ENCODE data around the gene ATP8A2.

The ATP8A2 gene

DNA sequence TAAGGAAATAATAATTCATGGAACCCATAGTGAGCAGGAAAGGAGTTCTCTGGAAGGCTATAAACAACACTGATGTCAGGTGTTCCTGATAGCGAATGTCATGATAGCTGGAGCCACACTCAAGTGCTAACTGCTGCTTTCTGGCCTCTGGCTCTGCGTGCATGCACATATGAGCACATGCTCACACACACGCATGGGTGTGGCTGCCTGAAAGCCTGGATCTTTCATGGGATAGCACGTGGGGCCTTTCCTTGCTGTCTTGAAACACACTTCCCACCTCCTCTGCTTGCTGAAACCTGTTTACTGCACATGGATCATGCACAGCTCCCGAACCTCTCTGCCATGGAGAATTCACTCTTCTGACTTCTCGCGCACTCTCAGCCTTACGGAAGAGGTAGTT lies 207.4 kb downstream of the ATP8A2 start:
- Mint-ChIP-seq H3K27me3 (peaks cover 19% of the 10 kb centered on the region), H3K4me3 (no peak overlapping the region), H3K4me1 (ENCODE audit: low read depth) (no peaks in the 10 kb centered on the region), H3K27ac (no peak overlapping the region), H3K36me3 (no peaks in the 10 kb centered on the region), H3K9me3 (ENCODE audit: low read depth) (no peaks in the 10 kb centered on the region)

DNA sequence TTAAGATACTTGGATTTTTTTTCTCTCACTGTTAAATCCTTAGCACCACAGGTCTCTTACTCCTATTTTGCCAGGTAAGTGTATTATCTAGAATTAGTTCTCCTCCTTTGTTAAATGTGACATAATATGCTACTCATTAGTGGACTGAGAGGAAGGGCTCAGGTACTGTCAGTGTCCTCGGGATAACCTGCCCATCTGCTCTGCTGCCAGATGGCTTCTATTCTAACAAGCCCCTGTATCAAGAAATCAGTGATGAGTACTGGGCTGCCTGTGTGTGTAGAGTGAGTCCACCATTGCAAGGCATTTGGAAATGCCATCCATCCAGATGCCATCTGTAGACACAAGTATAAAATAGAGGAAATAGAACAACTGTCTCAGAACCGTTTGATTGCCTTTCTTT lies 209.6 kb downstream of the ATP8A2 start:
- no peaks in the 10 kb centered on the region for H3K9me3 Mint-ChIP-seq (ENCODE audit: low read depth)
- H3K4me1 Mint-ChIP-seq (ENCODE audit: low read depth), result no peaks in the 10 kb centered on the region

DNA sequence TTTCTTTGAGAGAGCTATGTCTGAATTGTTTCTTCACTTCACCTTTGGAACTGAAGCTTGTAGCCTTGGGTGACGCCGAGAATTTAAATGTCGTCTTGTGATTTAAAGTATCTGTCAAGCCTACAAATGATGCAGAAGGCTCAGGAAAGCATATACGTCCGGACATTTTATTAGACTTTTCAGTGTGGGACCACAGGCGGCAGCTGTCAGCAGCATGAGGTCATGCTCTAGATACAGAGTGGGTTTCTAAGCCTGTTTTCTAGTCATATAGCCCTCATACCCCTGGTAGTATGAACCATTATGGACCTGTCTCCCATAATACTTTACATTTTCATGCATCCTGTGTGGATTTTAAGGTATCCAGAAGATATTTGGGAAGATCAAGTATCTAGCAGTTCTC lies 212.3 kb downstream of the ATP8A2 start:
- H3K36me3 Mint-ChIP-seq, result no peaks in the 10 kb centered on the region
- no peaks in the 10 kb centered on the region for H3K9me3 Mint-ChIP-seq (ENCODE audit: low read depth)
- no peak overlapping the region for H3K4me3 Mint-ChIP-seq
- no peaks in the 10 kb centered on the region for H3K4me1 Mint-ChIP-seq (ENCODE audit: low read depth)
- peaks cover 12% of the 10 kb centered on the region for H3K27me3 Mint-ChIP-seq
- H3K27ac Mint-ChIP-seq, result no peak overlapping the region

More for the DNA sequence above, 209.6 kb downstream of the ATP8A2 start:
- peaks cover 17% of the 10 kb centered on the region for H3K27me3 Mint-ChIP-seq
- no peak overlapping the region for H3K4me3 Mint-ChIP-seq
- H3K27ac Mint-ChIP-seq, result no peak overlapping the region
- H3K36me3 Mint-ChIP-seq, result no peaks in the 10 kb centered on the region

DNA sequence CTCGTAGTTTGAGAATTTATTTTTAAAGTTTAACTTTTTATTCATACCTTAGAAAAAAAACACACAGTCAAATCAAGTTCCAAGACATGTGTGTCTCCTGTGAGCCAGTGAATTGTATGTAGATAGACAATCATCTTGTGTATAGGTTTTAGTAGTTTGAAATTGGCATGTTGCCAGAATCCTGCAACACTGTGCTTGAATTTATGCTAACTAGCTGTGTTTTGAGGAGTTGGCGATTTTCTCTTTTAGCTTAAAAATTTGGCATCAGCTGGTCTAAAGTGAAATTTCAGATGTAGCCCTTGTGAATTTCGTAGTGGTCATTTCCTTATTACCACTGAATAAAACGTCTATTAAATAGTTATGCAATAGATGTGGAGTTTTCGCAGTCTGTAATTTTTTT lies 213.2 kb downstream of the ATP8A2 start:
- no peaks in the 10 kb centered on the region for H3K36me3 Mint-ChIP-seq
- peaks cover 6% of the 10 kb centered on the region for H3K27me3 Mint-ChIP-seq
- H3K4me1 Mint-ChIP-seq (ENCODE audit: low read depth), result no peaks in the 10 kb centered on the region
- H3K9me3 Mint-ChIP-seq (ENCODE audit: low read depth), result no peaks in the 10 kb centered on the region
- H3K27ac Mint-ChIP-seq, result no peak overlapping the region
- H3K4me3 Mint-ChIP-seq, result no peak overlapping the region

DNA sequence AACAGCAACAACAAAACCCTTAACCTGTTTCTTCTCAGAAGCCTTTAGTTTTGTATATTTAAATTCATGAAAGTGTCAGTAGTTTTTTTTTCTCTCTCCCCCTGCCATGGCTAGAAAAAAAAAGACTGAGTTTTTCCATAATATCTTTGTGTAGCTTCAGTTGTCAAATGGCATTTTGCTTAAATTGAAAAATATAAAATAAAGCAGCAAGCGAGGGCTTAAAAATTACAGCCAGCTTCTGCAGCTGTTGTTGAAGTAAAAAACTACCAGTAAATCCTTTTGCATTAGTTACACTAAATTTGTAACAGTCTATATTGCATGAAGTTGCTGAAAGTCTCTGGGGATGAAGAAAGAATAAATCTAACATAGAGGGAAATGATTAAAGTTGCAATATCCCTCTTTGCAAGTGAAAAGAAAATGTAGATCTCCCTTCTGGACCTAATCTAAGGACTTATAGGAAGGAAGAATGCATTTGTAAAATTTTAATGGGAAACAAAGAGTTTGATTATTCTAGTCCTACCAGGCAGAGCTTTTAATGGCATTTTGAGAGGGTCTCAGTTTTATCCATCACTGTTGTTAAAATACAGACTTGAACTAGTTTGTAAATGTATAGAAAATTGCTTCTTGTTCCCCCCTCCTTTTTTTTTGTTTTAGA lies 215.7 kb downstream of the ATP8A2 start:
- peaks cover 12% of the 10 kb centered on the region for H3K27me3 Mint-ChIP-seq
- no peaks in the 10 kb centered on the region for H3K4me1 Mint-ChIP-seq (ENCODE audit: low read depth)
- no peaks in the 10 kb centered on the region for H3K9me3 Mint-ChIP-seq (ENCODE audit: low read depth)
- H3K27ac Mint-ChIP-seq, result no peak overlapping the region
- H3K36me3 Mint-ChIP-seq, result no peaks in the 10 kb centered on the region
- H3K4me3 Mint-ChIP-seq, result no peak overlapping the region

DNA sequence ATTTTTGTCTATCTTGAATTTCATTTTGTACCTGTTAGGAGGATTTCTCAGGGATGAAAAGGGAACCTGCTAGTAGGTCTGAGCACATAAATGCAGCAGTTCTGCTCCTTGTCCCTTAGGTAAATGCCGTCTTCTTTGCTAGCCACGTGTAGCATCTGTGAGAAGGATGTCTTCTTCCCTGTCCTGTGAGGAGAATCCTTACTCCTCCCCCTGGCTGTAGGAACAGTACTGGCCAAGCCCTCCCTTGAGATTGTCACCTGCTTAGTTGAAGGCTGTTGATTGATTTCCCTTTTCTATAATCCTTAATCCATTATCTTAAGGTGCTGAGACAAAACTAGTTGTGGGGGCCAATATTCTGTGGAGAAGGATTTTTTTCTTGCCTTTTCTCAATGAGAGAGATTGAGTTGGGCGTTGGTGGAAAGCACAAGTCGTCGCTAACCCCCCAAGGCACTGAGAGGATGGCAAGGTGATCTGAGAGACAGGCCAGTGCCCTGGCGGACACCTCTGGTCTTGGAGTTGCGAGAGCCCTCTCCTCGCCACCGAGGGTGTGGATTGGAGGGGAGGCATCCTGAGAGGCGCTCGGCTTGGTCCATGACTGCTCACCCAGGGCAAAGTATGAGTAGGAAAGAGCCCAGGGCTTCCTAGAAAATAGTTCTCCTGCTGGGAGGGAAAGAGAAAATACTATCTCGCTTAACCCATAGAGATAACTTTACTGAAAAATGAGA lies 216.7 kb downstream of the ATP8A2 start:
- H3K4me1 Mint-ChIP-seq (ENCODE audit: low read depth), result no peaks in the 10 kb centered on the region
- no peaks in the 10 kb centered on the region for H3K9me3 Mint-ChIP-seq (ENCODE audit: low read depth)
- no peaks in the 10 kb centered on the region for H3K36me3 Mint-ChIP-seq
- peaks cover 15% of the 10 kb centered on the region for H3K27me3 Mint-ChIP-seq
- no peak overlapping the region for H3K4me3 Mint-ChIP-seq
- no peak overlapping the region for H3K27ac Mint-ChIP-seq

DNA sequence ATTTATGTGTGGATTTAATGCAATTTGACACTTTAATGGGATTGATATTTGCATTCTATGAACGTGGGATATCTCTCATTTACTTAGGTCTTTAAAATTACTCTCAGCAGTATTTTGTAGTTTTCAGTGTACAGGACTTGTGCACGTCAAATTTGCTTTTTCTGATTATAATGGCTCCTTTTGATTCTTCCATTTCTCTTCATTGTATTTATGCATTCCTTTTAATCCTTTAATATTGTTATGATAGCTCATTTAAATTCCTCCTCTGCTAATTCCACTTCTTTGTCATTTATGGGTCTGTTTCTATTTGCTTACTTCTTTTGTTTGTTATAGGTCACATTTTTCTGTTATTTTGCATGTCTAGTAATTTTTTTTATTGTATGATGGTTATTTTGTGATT lies 226.6 kb downstream of the ATP8A2 start:
- Mint-ChIP-seq H3K4me3 (no peak overlapping the region), H3K9me3 (ENCODE audit: low read depth) (no peaks in the 10 kb centered on the region), H3K36me3 (no peaks in the 10 kb centered on the region), H3K27me3 (peaks cover 10% of the 10 kb centered on the region), H3K27ac (no peak overlapping the region), H3K4me1 (ENCODE audit: low read depth) (no peaks in the 10 kb centered on the region)

DNA sequence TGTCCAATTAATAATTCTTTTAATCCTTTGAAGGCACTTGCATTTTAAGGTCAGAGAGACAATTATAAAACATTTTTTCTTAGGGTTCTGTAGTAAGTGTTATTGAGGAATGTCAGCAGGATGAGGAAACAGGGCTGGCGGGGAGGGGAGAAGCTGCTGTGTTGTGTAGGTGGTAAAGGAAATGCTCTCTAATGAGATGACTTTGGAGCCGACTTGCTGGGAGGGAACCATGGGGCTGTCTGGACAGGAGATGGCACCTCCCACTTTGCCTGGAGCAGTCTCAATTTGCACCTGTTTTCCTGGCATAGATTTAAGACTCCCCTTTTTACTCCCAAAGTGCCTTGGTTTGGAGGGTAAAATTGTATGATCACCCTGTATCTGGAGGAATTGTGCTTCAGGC lies 230.4 kb downstream of the ATP8A2 start:
- Mint-ChIP-seq H3K27ac (no peak overlapping the region), H3K4me1 (ENCODE audit: low read depth) (no peaks in the 10 kb centered on the region), H3K9me3 (ENCODE audit: low read depth) (no peaks in the 10 kb centered on the region), H3K27me3 (peaks cover 11% of the 10 kb centered on the region), H3K36me3 (no peaks in the 10 kb centered on the region), H3K4me3 (no peak overlapping the region)

DNA sequence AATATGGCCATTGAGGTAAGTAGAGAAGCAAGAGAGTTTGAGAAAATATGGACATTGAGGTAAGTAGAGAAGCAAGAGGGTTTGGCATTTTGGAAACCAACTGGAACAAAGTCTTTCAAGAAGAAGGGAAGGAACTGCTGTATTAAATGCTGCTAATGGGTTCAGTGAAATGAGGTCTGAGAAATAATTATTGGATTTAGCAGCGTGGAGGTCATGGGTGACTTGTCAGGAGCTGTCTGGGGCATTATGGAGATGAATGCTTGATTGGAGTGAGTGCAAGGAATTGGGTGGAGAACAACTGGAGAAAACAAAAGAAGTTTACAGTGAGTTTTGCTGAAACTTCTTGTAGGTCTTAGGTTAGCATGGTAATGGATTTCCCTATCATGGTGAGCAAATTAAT lies 232.3 kb downstream of the ATP8A2 start:
- Mint-ChIP-seq H3K27ac (no peak overlapping the region), H3K9me3 (ENCODE audit: low read depth) (no peaks in the 10 kb centered on the region), H3K4me3 (no peak overlapping the region), H3K27me3 (peaks cover 11% of the 10 kb centered on the region), H3K36me3 (no peaks in the 10 kb centered on the region), H3K4me1 (ENCODE audit: low read depth) (no peaks in the 10 kb centered on the region)

DNA sequence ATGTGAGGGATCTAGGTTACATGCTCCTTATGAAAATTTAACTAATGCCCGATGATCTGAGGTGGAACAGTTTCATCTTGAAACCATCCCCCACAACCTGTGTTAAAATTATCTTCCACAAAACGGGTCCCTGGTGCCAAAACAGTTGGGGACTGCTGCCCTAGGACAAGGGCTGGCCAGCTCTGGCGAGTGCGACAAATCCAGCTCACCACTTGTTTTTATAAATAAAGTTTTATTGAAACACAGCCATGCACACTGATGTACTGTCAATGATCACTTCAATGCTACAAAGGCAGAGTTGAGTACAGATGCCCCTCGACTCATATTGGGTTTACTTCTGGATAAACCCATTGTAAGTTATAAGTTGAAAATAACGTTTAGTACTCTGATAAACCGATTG lies 235.3 kb downstream of the ATP8A2 start:
- H3K4me3 Mint-ChIP-seq, result no peak overlapping the region
- no peak overlapping the region for H3K27ac Mint-ChIP-seq
- no peaks in the 10 kb centered on the region for H3K9me3 Mint-ChIP-seq (ENCODE audit: low read depth)
- H3K27me3 Mint-ChIP-seq, result peaks cover 14% of the 10 kb centered on the region
- no peaks in the 10 kb centered on the region for H3K4me1 Mint-ChIP-seq (ENCODE audit: low read depth)
- H3K36me3 Mint-ChIP-seq, result no peaks in the 10 kb centered on the region

DNA sequence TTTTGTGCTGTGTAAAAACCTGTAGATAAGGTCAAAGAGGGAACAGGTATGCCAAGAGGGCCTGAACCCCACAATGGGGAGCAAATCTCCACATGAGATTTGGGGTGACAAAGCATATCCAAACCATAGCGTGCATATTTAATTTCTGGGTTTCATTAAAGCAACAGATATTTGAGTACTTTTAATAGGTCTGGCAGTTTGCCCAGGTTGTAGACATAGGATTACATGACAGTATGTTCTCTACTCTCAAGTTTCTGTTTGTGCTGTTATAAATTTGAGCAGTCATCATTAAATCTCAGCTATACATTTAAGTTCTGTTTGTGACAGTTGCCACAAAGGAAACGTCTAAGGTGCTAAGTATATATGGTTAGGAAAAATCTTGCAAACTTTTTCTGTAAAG lies 236.4 kb downstream of the ATP8A2 start:
- Mint-ChIP-seq H3K27ac (no peak overlapping the region), H3K36me3 (no peaks in the 10 kb centered on the region)

DNA sequence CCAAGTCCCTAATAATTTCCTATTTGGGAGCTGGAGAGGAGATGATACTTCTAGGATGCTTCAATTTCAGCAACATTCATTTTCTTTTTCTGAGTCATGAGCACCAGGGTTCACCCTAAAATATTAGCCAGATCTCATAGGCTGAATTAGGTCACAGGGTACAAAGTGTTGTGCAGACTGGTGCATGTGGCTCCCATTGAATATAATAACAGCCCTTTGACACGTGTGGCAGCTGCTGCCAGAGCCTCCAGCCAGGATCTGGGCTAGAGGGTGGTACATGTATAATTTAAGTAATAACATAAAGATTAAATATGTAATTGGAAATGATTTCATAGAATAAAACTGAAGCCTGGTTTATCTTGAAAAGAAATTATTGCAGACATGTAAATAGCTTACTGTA lies 244.9 kb downstream of the ATP8A2 start:
- Mint-ChIP-seq H3K4me1 (ENCODE audit: low read depth) (no peaks in the 10 kb centered on the region), H3K27ac (no peak overlapping the region), H3K27me3 (peaks cover 14% of the 10 kb centered on the region), H3K9me3 (ENCODE audit: low read depth) (no peaks in the 10 kb centered on the region), H3K4me3 (no peak overlapping the region), H3K36me3 (no peaks in the 10 kb centered on the region)

More for the DNA sequence above, 236.4 kb downstream of the ATP8A2 start:
- Mint-ChIP-seq H3K4me1 (ENCODE audit: low read depth) (no peaks in the 10 kb centered on the region), H3K27me3 (peaks cover 12% of the 10 kb centered on the region), H3K9me3 (ENCODE audit: low read depth) (no peaks in the 10 kb centered on the region), H3K4me3 (no peak overlapping the region)

DNA sequence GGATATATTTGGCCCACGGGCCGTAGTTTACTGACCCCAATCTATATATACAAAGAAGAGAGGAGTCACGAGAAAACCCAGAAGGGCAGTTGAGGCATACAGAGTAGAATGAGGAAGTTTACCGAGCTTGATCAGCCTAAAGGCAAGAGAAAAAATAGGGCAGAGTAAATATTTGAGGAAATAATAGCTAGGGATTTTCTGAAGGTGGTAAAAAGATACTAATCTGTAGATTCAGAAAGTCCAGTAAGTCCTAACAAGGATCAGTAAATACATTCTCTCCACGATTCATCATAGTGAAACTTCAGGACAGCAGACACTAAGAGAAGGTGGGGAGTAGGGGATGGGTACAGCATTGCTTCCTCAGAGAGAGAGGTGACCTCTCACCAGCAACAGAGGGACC lies 248.1 kb downstream of the ATP8A2 start:
- Mint-ChIP-seq H3K4me3 (no peak overlapping the region), H3K27me3 (peaks cover 9% of the 10 kb centered on the region), H3K4me1 (ENCODE audit: low read depth) (no peaks in the 10 kb centered on the region), H3K9me3 (ENCODE audit: low read depth) (no peaks in the 10 kb centered on the region), H3K27ac (no peak overlapping the region), H3K36me3 (no peaks in the 10 kb centered on the region)

DNA sequence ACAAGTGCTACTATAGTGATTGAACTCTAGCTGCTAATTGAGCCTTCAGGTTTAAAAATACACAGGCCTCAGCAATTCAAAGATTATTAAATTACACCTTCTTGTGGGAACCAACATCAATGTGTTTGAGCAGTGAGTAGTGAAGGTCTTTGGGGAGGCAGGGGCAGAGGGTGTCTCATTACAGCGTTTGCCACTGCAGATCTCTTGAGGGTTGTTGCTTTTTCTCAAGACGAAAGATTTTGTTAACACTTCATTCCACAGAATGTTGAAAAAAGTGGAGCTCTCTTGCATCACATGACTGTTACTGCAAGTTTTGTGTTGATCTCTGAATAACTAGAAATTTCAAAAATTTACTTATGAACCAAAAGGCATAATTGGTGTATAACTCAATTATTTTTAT lies 253.6 kb downstream of the ATP8A2 start:
- Mint-ChIP-seq H3K4me3 (no peak overlapping the region), H3K36me3 (no peaks in the 10 kb centered on the region), H3K27ac (no peak overlapping the region), H3K9me3 (ENCODE audit: low read depth) (peaks cover 5% of the 10 kb centered on the region), H3K27me3 (peaks cover 1% of the 10 kb centered on the region), H3K4me1 (ENCODE audit: low read depth) (no peaks in the 10 kb centered on the region)

DNA sequence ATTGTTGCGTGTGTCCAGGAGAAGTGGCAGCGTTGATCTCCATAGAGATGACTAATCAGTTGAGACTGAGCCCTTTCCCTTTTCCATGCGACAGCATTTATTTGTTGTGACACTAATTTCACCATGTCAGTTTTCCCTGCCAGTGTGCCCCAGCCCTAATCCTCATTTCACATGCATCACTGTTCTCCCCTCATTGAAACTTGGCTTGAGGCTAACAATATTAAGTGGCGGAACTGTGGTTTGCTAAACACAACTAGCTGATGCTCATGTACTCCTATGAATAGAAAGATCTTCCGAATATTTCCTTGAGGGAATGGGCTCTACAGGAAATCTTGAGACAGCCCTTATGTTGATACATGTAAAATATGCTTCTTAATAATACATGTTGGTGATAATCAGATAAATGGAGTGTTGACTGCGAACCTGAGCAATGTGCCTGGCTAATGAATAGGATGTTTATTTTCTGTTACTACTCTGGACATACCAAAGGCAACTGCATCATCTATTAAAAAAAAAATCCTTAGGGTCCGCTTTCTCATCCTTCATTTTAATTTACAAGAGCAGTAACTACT lies 258.6 kb downstream of the ATP8A2 start:
- Mint-ChIP-seq H3K36me3 (no peaks in the 10 kb centered on the region), H3K27me3 (peaks cover 7% of the 10 kb centered on the region), H3K4me1 (ENCODE audit: low read depth) (no peaks in the 10 kb centered on the region), H3K9me3 (ENCODE audit: low read depth) (peaks cover 5% of the 10 kb centered on the region), H3K27ac (no peak overlapping the region), H3K4me3 (no peak overlapping the region)

All from activated naive CD8-positive, alpha-beta T cell (primary cell).